ENCODE measurements around the gene IGDCC3.

The IGDCC3 gene

GRCh38 chr15:65420975-65421359, 43.2 kb upstream of the IGDCC3 start:
- no peak for DNase-seq (ENCODE audit: low read depth in 2 of 2)
- TF ChIP-seq CTCF (IDR thresholded peaks at IDR 0.05; ENCODE audit: low read depth, low read length): no peak
- H3K4me3 ChIP-seq (replicated peaks in 1 of 2; ENCODE audit: low read depth in 2 of 2, low read length in 2 of 2): peak overlapping the region in 1 of 2 donors; percentile 13

GRCh38 chr15:65418596-65418995, 40.8 kb upstream of the IGDCC3 start:
- no peak for TF ChIP-seq CTCF (IDR thresholded peaks at IDR 0.05; ENCODE audit: low read depth, low read length)
- H3K4me3 ChIP-seq (replicated peaks in 1 of 2; ENCODE audit: low read depth in 2 of 2, low read length in 2 of 2): no peak overlapping the region
- no peak for DNase-seq (ENCODE audit: low read depth in 2 of 2)

GRCh38 chr15:65416845-65417416, 39.1 kb upstream of the IGDCC3 start:
- TF ChIP-seq CTCF (IDR thresholded peaks at IDR 0.05; ENCODE audit: low read depth, low read length): no peak
- no peak overlapping the region for H3K4me3 ChIP-seq (replicated peaks in 1 of 2; ENCODE audit: low read depth in 2 of 2, low read length in 2 of 2)
- DNase-seq (ENCODE audit: low read depth in 2 of 2): peak in 1 of 2 donors; percentile 34

- H3K4me3 ChIP-seq (replicated peaks in 1 of 2; ENCODE audit: low read depth in 2 of 2, low read length in 2 of 2): no peak overlapping the region
- no peak for TF ChIP-seq CTCF (IDR thresholded peaks at IDR 0.05; ENCODE audit: low read depth, low read length)
- DNase-seq (ENCODE audit: low read depth in 2 of 2): peak in 1 of 2 donors; percentile 35
Measured at GRCh38 chr15:65414841-65415621, 37.2 kb upstream of the IGDCC3 start.

- no peak overlapping the region for H3K4me3 ChIP-seq (replicated peaks in 1 of 2; ENCODE audit: low read depth in 2 of 2, low read length in 2 of 2)
- no peak for DNase-seq (ENCODE audit: low read depth in 2 of 2)
- TF ChIP-seq CTCF (IDR thresholded peaks at IDR 0.05; ENCODE audit: low read depth, low read length): no peak
Measured at GRCh38 chr15:65413760-65414144, 36.0 kb upstream of the IGDCC3 start.

- TF ChIP-seq CTCF (IDR thresholded peaks at IDR 0.05; ENCODE audit: low read depth, low read length): no peak
- H3K4me3 ChIP-seq (replicated peaks in 1 of 2; ENCODE audit: low read depth in 2 of 2, low read length in 2 of 2): no peak overlapping the region
- DNase-seq (ENCODE audit: low read depth in 2 of 2): no peak
Measured at GRCh38 chr15:65413051-65413759, 35.4 kb upstream of the IGDCC3 start.
